SK-N-MC (cell line): ENCODE data around the gene ZBTB25.

Source experiments
- EZH2 ChIP-seq: fragments of 200-600 bp; sonication (generic); IDR thresholded peaks from one replicate; pipeline ENCODE4 v1.6.1; 2017; ENCODE audit warnings: antibody characterized with exemption
- FOXP2 ChIP-seq: optimal IDR thresholded peaks from 2 replicates; pipeline ENCODE3; 2011; ENCODE audit warnings: mild to moderate bottlenecking, moderate library complexity; ENCODE audit not compliant: insufficient read depth; ENCODE audit errors: extremely low read length, control extremely low read depth
- POLR2AphosphoS5 ChIP-seq: IDR thresholded peaks from 2 replicates; pipeline ENCODE4 v1.6.1; 2012; ENCODE audit warnings: mild to moderate bottlenecking, low read depth, low read length, borderline replicate concordance

- TF ChIP-seq POLR2AphosphoS5 = no peak
- no peak for TF ChIP-seq EZH2
- no peak for TF ChIP-seq FOXP2
Measured at GRCh38 chr14:64465831-64466554, 37.6 kb downstream of the ZBTB25 start.
